ENCODE measurements around the gene PXMP2. TPM values are rescaled to one million over a fixed set of nuclear protein-coding genes. Genes with fewer than 3 reads are reported as not detected.

PXMP2 gene
- total RNA-seq, 1 donor from 2014 or later, result 18.8 TPM

DNA sequence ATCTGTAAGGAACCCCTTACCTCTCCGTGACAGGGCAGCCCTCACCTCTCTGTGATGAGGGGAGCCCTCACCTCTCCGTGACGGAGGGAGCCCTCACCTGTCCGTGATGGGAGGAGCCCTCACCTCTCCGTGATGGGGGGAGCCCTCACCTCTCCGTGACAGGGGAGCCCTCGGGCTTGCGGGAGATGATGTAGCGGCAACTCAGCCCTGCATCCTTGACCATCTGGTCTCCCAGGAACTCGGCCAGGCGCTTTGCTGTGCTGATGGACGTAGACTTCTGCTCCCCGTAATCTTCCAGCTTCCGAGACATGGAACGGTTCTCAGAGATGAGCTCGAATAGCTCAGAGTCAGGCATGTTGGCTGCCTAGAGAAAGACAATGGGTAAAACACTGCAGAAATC lies 28.2 kb upstream of the PXMP2 start:
- intact Hi-C loops (cut with DNase I), result no loop called here
- DNase-seq (ENCODE audit: low spot score in 2 of 2), result peak in 1 of 2 donors; percentile 53
- peaks cover 81 to 93% of the 10 kb centered on the region in 2 donors for H3K36me3 ChIP-seq
- H3K27me3 ChIP-seq, result no peaks in the 10 kb centered on the region
- TF ChIP-seq, protein P1, sequence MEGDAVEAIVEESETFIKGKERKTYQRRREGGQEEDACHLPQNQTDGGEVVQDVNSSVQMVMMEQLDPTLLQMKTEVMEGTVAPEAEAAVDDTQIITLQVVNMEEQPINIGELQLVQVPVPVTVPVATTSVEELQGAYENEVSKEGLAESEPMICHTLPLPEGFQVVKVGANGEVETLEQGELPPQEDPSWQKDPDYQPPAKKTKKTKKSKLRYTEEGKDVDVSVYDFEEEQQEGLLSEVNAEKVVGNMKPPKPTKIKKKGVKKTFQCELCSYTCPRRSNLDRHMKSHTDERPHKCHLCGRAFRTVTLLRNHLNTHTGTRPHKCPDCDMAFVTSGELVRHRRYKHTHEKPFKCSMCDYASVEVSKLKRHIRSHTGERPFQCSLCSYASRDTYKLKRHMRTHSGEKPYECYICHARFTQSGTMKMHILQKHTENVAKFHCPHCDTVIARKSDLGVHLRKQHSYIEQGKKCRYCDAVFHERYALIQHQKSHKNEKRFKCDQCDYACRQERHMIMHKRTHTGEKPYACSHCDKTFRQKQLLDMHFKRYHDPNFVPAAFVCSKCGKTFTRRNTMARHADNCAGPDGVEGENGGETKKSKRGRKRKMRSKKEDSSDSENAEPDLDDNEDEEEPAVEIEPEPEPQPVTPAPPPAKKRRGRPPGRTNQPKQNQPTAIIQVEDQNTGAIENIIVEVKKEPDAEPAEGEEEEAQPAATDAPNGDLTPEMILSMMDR (IDR thresholded peaks at IDR 0.05), result no peak
- no peaks in the 10 kb centered on the region for H3K4me1 ChIP-seq
- no peak overlapping the region for H3K27ac ChIP-seq
- H3K4me3 ChIP-seq, result no peak overlapping the region
- H3K9me3 ChIP-seq, result no peaks in the 10 kb centered on the region

DNA sequence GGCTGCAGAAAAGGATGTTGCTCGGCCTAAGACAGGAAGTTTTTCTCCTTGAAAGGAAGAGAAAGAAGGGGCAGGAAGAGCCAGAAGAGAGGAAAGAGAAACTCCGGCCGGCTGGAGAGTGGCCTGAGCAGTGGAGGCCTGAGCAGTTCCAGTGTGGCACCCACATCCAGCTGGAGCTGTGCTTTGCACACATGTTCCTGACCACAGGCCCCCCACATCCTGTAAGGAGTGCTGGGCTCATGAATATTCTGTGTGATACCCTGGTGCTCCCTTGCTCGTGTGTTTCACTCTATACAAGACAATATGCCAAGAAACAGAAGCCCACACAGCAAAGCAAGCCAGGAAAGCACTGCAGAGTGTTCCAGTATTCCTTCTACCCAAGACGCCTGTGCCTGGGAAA lies 27.3 kb upstream of the PXMP2 start:
- TF ChIP-seq, protein P1 (IDR thresholded peaks at IDR 0.05), result no peak
- H3K9me3 ChIP-seq, result no peaks in the 10 kb centered on the region
- H3K27ac ChIP-seq, result no peak overlapping the region
- no peaks in the 10 kb centered on the region for H3K27me3 ChIP-seq
- no peak overlapping the region for H3K4me3 ChIP-seq
- peak in 1 of 2 donors; percentile 21 for DNase-seq (ENCODE audit: low spot score in 2 of 2)
- peaks cover 85 to 94% of the 10 kb centered on the region in 2 donors for H3K36me3 ChIP-seq
- intact Hi-C loops (cut with DNase I), result no loop called here
- no peaks in the 10 kb centered on the region for H3K4me1 ChIP-seq

DNA sequence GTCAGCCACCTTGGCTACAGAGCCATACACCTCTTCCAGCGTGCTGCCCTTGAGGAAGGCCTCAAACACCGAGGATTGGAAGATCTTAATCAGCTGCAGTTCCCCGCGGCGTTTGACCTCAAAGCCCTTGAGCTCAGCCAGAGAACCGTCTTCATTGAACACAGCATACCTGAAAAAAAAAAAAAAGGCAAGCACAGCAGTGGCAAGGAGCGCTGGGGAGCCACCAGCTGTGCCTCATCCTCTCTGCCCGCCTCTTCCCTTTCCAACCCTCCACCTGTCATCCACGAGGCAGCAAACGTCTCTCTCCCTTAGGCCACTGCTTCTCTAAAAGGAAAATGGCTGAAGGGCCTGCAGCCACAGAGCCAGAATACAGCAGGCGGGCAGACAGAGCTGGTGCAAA lies 26.4 kb upstream of the PXMP2 start:
- Histone ChIP-seq H3K9me3 (no peaks in the 10 kb centered on the region), H3K27ac (no peak overlapping the region), H3K4me1 (no peaks in the 10 kb centered on the region), H3K4me3 (no peak overlapping the region), H3K36me3 (peaks cover 87 to 98% of the 10 kb centered on the region in 2 donors), H3K27me3 (no peaks in the 10 kb centered on the region)
- DNase-seq (ENCODE audit: low spot score in 2 of 2), result peak in 1 of 2 donors; percentile 41
- intact Hi-C loops (cut with DNase I), result no loop called here
- TF ChIP-seq, protein P1 (IDR thresholded peaks at IDR 0.05), result no peak

DNA sequence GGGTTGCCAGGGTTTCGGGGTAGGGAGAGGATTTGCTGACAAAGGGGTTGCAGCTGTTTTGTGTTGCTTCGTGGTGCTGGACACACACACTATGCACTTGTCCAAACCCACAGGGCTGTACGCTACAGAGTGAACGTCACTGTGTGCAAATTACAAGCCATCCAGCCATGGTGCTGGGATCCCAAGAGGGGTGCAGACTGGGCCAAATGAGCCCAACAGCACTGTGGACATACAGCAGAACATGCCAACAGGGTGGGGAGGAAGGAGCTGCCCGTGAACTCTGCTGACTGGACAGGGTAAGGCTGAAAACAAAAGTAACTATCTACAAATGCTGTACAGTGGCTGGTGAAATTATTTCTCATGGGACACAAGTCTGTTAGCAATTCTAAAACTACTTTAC lies 25.4 kb upstream of the PXMP2 start:
- H3K27me3 ChIP-seq, result no peaks in the 10 kb centered on the region
- H3K4me3 ChIP-seq, result no peak overlapping the region
- H3K4me1 ChIP-seq, result no peaks in the 10 kb centered on the region
- intact Hi-C loops (cut with DNase I), result no loop called here
- peak in 1 of 2 donors; percentile 28 for DNase-seq (ENCODE audit: low spot score in 2 of 2)
- peaks cover 88 to 98% of the 10 kb centered on the region in 2 donors for H3K36me3 ChIP-seq
- H3K27ac ChIP-seq, result no peak overlapping the region
- TF ChIP-seq, protein P1 (IDR thresholded peaks at IDR 0.05), result no peak
- H3K9me3 ChIP-seq, result no peaks in the 10 kb centered on the region

DNA sequence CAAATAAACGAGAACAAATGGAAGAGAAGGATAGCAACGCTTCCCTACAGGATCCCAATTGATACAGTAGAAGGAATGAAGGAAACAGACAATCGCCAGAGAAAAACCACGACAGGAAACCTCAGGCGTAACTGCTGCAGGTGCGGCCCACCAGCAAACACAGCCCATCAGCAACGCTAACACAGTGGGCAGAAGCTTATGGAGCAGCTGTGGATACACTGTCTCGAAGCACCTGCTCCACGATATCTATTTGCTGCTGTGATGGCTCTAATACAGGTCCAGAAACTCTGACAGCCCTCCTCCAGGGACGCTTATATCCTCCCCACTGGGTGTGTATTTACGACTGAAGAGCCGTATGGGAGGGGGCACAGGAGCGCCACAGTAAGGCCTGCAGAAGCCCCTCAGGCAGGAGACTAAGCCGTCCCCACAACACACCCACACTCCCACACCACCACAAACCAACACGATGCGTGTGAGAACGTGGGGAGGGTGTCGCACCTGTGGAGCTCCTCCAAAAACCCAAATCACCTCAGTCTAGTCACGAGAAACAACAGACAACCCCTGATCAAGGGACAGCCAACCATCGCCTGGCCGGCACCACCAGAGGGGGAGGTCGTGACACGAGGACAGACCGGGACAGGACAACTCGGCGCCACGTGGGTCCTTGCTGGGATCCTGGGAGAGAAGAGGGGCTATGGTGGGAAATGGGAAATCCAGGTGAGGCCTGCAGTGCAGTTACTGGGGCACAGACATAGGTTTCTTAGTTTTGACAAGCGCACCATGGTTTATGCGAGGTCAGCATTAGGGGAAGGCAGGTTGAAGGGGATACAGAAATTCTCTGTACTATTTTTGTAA lies 24.3 kb upstream of the PXMP2 start:
- Histone ChIP-seq H3K27me3 (no peaks in the 10 kb centered on the region), H3K9me3 (no peaks in the 10 kb centered on the region), H3K27ac (no peak overlapping the region), H3K4me3 (no peak overlapping the region), H3K36me3 (peaks cover 89 to 98% of the 10 kb centered on the region in 2 donors), H3K4me1 (no peaks in the 10 kb centered on the region)
- DNase-seq (ENCODE audit: low spot score in 2 of 2), result peak in 1 of 2 donors; percentile 55
- intact Hi-C loops (cut with DNase I), result no loop called here
- TF ChIP-seq, protein P1 (IDR thresholded peaks at IDR 0.05), result no peak
